ENCODE measurements around the gene ZNF597. TPM values are rescaled to one million over a fixed set of nuclear protein-coding genes. Genes with fewer than 3 reads are reported as not detected.

Gene ZNF597
- total RNA-seq, 1 experiment from 2014 or later = 2.7 TPM

- Histone ChIP-seq H3K4me3 (ENCODE audit: low read depth in 2 of 2, low read length in 2 of 2) (no peak overlapping the region), H3K27me3 (ENCODE audit: control insufficient read depth, insufficient read depth, low read length) (no peaks in the 10 kb centered on the region), H3K4me1 (ENCODE audit: control insufficient read depth, insufficient read depth, low read length) (peaks cover 43% of the 10 kb centered on the region), H3K9me3 (ENCODE audit: control insufficient read depth, insufficient read depth, low read depth, low read length) (no peaks in the 10 kb centered on the region), H3K27ac (ENCODE audit: low read length) (no peak overlapping the region), H3K36me3 (ENCODE audit: control insufficient read depth, insufficient read depth, low read length) (peaks cover 2% of the 10 kb centered on the region; the same call in 1 of the 2 replicates)
- ChIA-PET POLR2A (no interaction called here), CTCF (interaction anchor here (0.6 to 0.7 kb wide), 4 partner anchors 27 to 661 kb away, joined by 3 to 13 read pairs (median 8); no protein-coding TSS in a partner anchor)
- in situ Hi-C loops (cut with HindIII; ENCODE audit: low pct_unique_long_range_greater_than_20kb, low sequenced_read_pairs) (no loop called here), intact Hi-C loops (cut with micrococcal nuclease; ENCODE audit: unreplicated experiment) (no loop called here)
- TF ChIP-seq SIN3A (IDR thresholded peaks at IDR 0.05; ENCODE audit: borderline replicate concordance, insufficient read depth, low read depth, low read length) (no peak), REST (IDR thresholded peaks at IDR 0.05; ENCODE audit: insufficient read depth in 1 of 2, low read depth in 2 of 2, low read length in 1 of 2) (no peak), TCF7L2 (IDR thresholded peaks at IDR 0.05; ENCODE audit: low read depth, low read length) (no peak), POLR2AphosphoS5 (IDR thresholded peaks at IDR 0.05; ENCODE audit: low read depth, low read length) (no peak), CTCF (IDR thresholded peaks at IDR 0.05) (no peak)
- DNase-seq (ENCODE audit: low read depth, low spot score) (no peak), ATAC-seq (no peak)
- BruUV-seq (replicated peaks) = no TSS peak
Measured at GRCh38 chr16:3461151-3461550, 17.8 kb upstream of the ZNF597 start.

GRCh38 chr16:3460585-3460984, 17.3 kb upstream of the ZNF597 start:
- no TSS peak for BruUV-seq (replicated peaks)
- Histone ChIP-seq H3K4me1 (ENCODE audit: control insufficient read depth, insufficient read depth, low read length) (peaks cover 45% of the 10 kb centered on the region), H3K9me3 (ENCODE audit: control insufficient read depth, insufficient read depth, low read depth, low read length) (no peaks in the 10 kb centered on the region), H3K4me3 (ENCODE audit: low read depth in 2 of 2, low read length in 2 of 2) (no peak overlapping the region), H3K27ac (ENCODE audit: low read length) (no peak overlapping the region), H3K36me3 (ENCODE audit: control insufficient read depth, insufficient read depth, low read length) (peaks cover 2% of the 10 kb centered on the region; the same call in 1 of the 2 replicates), H3K27me3 (ENCODE audit: control insufficient read depth, insufficient read depth, low read length) (no peaks in the 10 kb centered on the region)
- no peak for TF ChIP-seq CTCF (IDR thresholded peaks at IDR 0.05)
- ChIA-PET POLR2A (interaction anchor here (0.6 kb wide), 1 partner anchor 108 kb away, joined by 8 read pairs; no protein-coding TSS in a partner anchor), CTCF (interaction anchor here (0.6 kb wide), 3 partner anchors 8 to 660 kb away, joined by 3 to 13 read pairs (median 9); no protein-coding TSS in a partner anchor)
- intact Hi-C loops (cut with micrococcal nuclease; ENCODE audit: unreplicated experiment) (no loop called here), in situ Hi-C loops (cut with HindIII; ENCODE audit: low pct_unique_long_range_greater_than_20kb, low sequenced_read_pairs) (no loop called here)
- DNase-seq (ENCODE audit: low read depth, low spot score) (no peak), ATAC-seq (no peak)

All from Panc1 (cell line).